ENCODE data around the gene ARID4B. TPM values are rescaled to one million over a fixed set of nuclear protein-coding genes. Genes with fewer than 3 reads are reported as not detected.
"Not testable (repeated sequence)": the region's sequence is repeated elsewhere in the genome, so short reads cannot be mapped to it uniquely, and the experiment has no call there.

ARID4B gene
- total and polyA plus RNA-seq, 5 donors from 2014 or later: 52.6 to 192 (median 58.6) TPM

DNA sequence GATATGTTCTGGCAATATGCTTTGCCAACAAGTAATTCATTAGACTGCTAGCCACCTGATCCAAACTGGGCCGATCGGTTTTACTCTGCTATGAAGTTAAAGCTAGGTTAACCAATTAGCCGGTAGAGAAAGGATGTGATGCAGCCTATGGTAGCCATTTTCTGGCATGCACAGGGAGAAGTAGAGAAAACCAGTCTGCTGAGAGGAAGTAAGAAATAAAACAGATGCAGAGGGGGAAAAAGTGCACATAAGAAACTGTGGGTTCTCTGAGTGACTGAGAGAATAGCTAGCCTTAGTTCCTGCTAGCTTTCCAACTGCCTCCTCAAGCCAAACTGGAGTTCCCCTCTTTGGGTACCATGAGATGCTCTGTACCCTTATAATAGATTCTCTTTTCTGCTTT lies 52.8 kb downstream of the ARID4B start:
- peaks cover 1% of the 10 kb centered on the region for H3K36me3 Mint-ChIP-seq
- Histone ChIP-seq H3K4me1 (ENCODE audit: control insufficient read depth, insufficient read depth, low read length, poor library complexity, severe bottlenecking) (peaks cover 71% of the 10 kb centered on the region), H3K27me3 (ENCODE audit: control insufficient read depth, insufficient read depth, low read length) (no peaks in the 10 kb centered on the region), H3K4me3 (ENCODE audit: low read depth, low read length) (peak overlapping the region; percentile 58), H3K9me3 (ENCODE audit: control insufficient read depth in 2 of 2, low read length in 2 of 2) (no peaks in the 10 kb centered on the region), H3K27ac (ENCODE audit: insufficient read depth, low read length, poor library complexity, severe bottlenecking) (peak overlapping the region; percentile 58), H3K36me3 (ENCODE audit: control insufficient read depth, insufficient read depth, low read length) (no peaks in the 10 kb centered on the region)
- DNase-seq: peak in 2 of 3 donors; percentile 38 to 58
- H3K4me3 Mint-ChIP-seq: peak overlapping the region; percentile 1 to 87 (median 44)
- H3K27me3 Mint-ChIP-seq: no peaks in the 10 kb centered on the region
- H3K4me1 Mint-ChIP-seq: peaks cover 48 to 83% (median 65%) of the 10 kb centered on the region in 4 donors
- ATAC-seq (ENCODE audit: low read depth in 2 of 2): peak; percentile 68 to 75
- H3K9me3 Mint-ChIP-seq: peaks cover 0 to 1% (median 0%) of the 10 kb centered on the region in 7 donors
- peak overlapping the region in 2 of 3 donors; percentile 66 to 80 for H3K27ac Mint-ChIP-seq

GRCh38 chr1:235272851-235273250 lies 55.1 kb downstream of the ARID4B start:
- H3K27ac ChIP-seq (ENCODE audit: insufficient read depth, low read length, poor library complexity, severe bottlenecking): no peak overlapping the region
- Mint-ChIP-seq H3K27ac (no peak overlapping the region), H3K4me1 (peaks cover 47 to 78% (median 65%) of the 10 kb centered on the region in 4 donors), H3K27me3 (no peaks in the 10 kb centered on the region), H3K9me3 (peaks cover 0 to 1% (median 0%) of the 10 kb centered on the region in 7 donors), H3K4me3 (peak overlapping the region in 2 of 4 donors; percentile 33 to 51), H3K36me3 (no peaks in the 10 kb centered on the region)
- no peaks in the 10 kb centered on the region for H3K9me3 ChIP-seq (ENCODE audit: control insufficient read depth in 2 of 2, low read length in 2 of 2)
- no peak overlapping the region for H3K4me3 ChIP-seq (ENCODE audit: low read depth, low read length)
- no peak for DNase-seq
- H3K27me3 ChIP-seq (ENCODE audit: control insufficient read depth, insufficient read depth, low read length): no peaks in the 10 kb centered on the region
- no peak for ATAC-seq (ENCODE audit: low read depth in 2 of 2)
- H3K4me1 ChIP-seq (ENCODE audit: control insufficient read depth, insufficient read depth, low read length, poor library complexity, severe bottlenecking): peaks cover 52% of the 10 kb centered on the region
- H3K36me3 ChIP-seq (ENCODE audit: control insufficient read depth, insufficient read depth, low read length): no peaks in the 10 kb centered on the region

- Histone ChIP-seq H3K27me3 (ENCODE audit: control insufficient read depth, insufficient read depth, low read length) (no peaks in the 10 kb centered on the region), H3K9me3 (ENCODE audit: control insufficient read depth in 2 of 2, low read length in 2 of 2) (no peaks in the 10 kb centered on the region), H3K27ac (ENCODE audit: insufficient read depth, low read length, poor library complexity, severe bottlenecking) (peak overlapping the region; percentile 51), H3K36me3 (ENCODE audit: control insufficient read depth, insufficient read depth, low read length) (no peaks in the 10 kb centered on the region), H3K4me3 (ENCODE audit: low read depth, low read length) (peak overlapping the region; percentile 35), H3K4me1 (ENCODE audit: control insufficient read depth, insufficient read depth, low read length, poor library complexity, severe bottlenecking) (peaks cover 51% of the 10 kb centered on the region)
- Mint-ChIP-seq H3K4me3 (peak overlapping the region; percentile 9 to 63 (median 45)), H3K4me1 (peaks cover 56 to 78% (median 72%) of the 10 kb centered on the region in 4 donors), H3K27ac (peak overlapping the region; percentile 56 to 84 (median 63)), H3K27me3 (no peaks in the 10 kb centered on the region), H3K9me3 (peaks cover 0 to 1% (median 0%) of the 10 kb centered on the region in 7 donors), H3K36me3 (no peaks in the 10 kb centered on the region)
- DNase-seq (peak in 2 of 3 donors; percentile 36 to 41), ATAC-seq (ENCODE audit: low read depth in 2 of 2) (peak; percentile 51 to 57)
These were observed 57.4 kb downstream of the ARID4B start for GRCh38 chr1:235270625-235271024.

GRCh38 chr1:235269990-235270389 lies 58.0 kb downstream of the ARID4B start:
- H3K27ac Mint-ChIP-seq: peak overlapping the region in 1 of 3 donors; percentile 36
- peaks cover 48% of the 10 kb centered on the region for H3K4me1 ChIP-seq (ENCODE audit: control insufficient read depth, insufficient read depth, low read length, poor library complexity, severe bottlenecking)
- H3K36me3 Mint-ChIP-seq; H3K4me3 Mint-ChIP-seq; H3K9me3 Mint-ChIP-seq; H3K9me3 ChIP-seq (ENCODE audit: control insufficient read depth in 2 of 2, low read length in 2 of 2); H3K27me3 ChIP-seq (ENCODE audit: control insufficient read depth, insufficient read depth, low read length); H3K27me3 Mint-ChIP-seq; DNase-seq; H3K4me3 ChIP-seq (ENCODE audit: low read depth, low read length); H3K36me3 ChIP-seq (ENCODE audit: control insufficient read depth, insufficient read depth, low read length); ATAC-seq (ENCODE audit: low read depth in 2 of 2): not testable (repeated sequence)
- H3K27ac ChIP-seq (ENCODE audit: insufficient read depth, low read length, poor library complexity, severe bottlenecking): peak overlapping the region; percentile 51
- H3K4me1 Mint-ChIP-seq: peaks cover 52 to 77% (median 68%) of the 10 kb centered on the region in 4 donors

- Histone ChIP-seq H3K36me3 (ENCODE audit: control insufficient read depth, insufficient read depth, low read length) (no peaks in the 10 kb centered on the region), H3K4me3 (ENCODE audit: low read depth, low read length) (no peak overlapping the region), H3K4me1 (ENCODE audit: control insufficient read depth, insufficient read depth, low read length, poor library complexity, severe bottlenecking) (peaks cover 42% of the 10 kb centered on the region), H3K27me3 (ENCODE audit: control insufficient read depth, insufficient read depth, low read length) (no peaks in the 10 kb centered on the region), H3K9me3 (ENCODE audit: control insufficient read depth in 2 of 2, low read length in 2 of 2) (no peaks in the 10 kb centered on the region), H3K27ac (ENCODE audit: insufficient read depth, low read length, poor library complexity, severe bottlenecking) (no peak overlapping the region)
- DNase-seq: no peak
- Mint-ChIP-seq H3K4me3 (peak overlapping the region in 1 of 4 donors; percentile 13), H3K27me3 (no peaks in the 10 kb centered on the region), H3K36me3 (no peaks in the 10 kb centered on the region), H3K27ac (peak overlapping the region in 1 of 3 donors; percentile 20), H3K4me1 (peaks cover 55 to 80% (median 70%) of the 10 kb centered on the region in 4 donors), H3K9me3 (no peaks in the 10 kb centered on the region)
- no peak for ATAC-seq (ENCODE audit: low read depth in 2 of 2)
These were observed 59.4 kb downstream of the ARID4B start for GRCh38 chr1:235268379-235269125.

- Histone ChIP-seq H3K9me3 (ENCODE audit: control insufficient read depth in 2 of 2, low read length in 2 of 2) (no peaks in the 10 kb centered on the region), H3K27me3 (ENCODE audit: control insufficient read depth, insufficient read depth, low read length) (no peaks in the 10 kb centered on the region), H3K4me1 (ENCODE audit: control insufficient read depth, insufficient read depth, low read length, poor library complexity, severe bottlenecking) (peaks cover 49% of the 10 kb centered on the region), H3K27ac (ENCODE audit: insufficient read depth, low read length, poor library complexity, severe bottlenecking) (no peak overlapping the region), H3K36me3 (ENCODE audit: control insufficient read depth, insufficient read depth, low read length) (no peaks in the 10 kb centered on the region), H3K4me3 (ENCODE audit: low read depth, low read length) (no peak overlapping the region)
- H3K4me1 Mint-ChIP-seq: peaks cover 52 to 82% (median 69%) of the 10 kb centered on the region in 4 donors
- H3K9me3 Mint-ChIP-seq: no peaks in the 10 kb centered on the region
- DNase-seq (no peak), ATAC-seq (ENCODE audit: low read depth in 2 of 2) (no peak)
- H3K4me3 Mint-ChIP-seq: peak overlapping the region in 1 of 4 donors; percentile 2
- no peaks in the 10 kb centered on the region for H3K27me3 Mint-ChIP-seq
- no peaks in the 10 kb centered on the region for H3K36me3 Mint-ChIP-seq
- H3K27ac Mint-ChIP-seq: peak overlapping the region; percentile 48 to 64 (median 49)
These were observed 61.0 kb downstream of the ARID4B start for GRCh38 chr1:235266967-235267366.

- no peaks in the 10 kb centered on the region for H3K9me3 ChIP-seq (ENCODE audit: control insufficient read depth in 2 of 2, low read length in 2 of 2)
- H3K4me3 ChIP-seq (ENCODE audit: low read depth, low read length): no peak overlapping the region
- ATAC-seq (ENCODE audit: low read depth in 2 of 2): no peak
- Mint-ChIP-seq H3K4me3 (peak overlapping the region in 2 of 4 donors; percentile 2 to 7), H3K9me3 (no peaks in the 10 kb centered on the region), H3K36me3 (no peaks in the 10 kb centered on the region), H3K27ac (peak overlapping the region in 2 of 3 donors; percentile 48 to 64), H3K27me3 (no peaks in the 10 kb centered on the region), H3K4me1 (peaks cover 54 to 85% (median 73%) of the 10 kb centered on the region in 4 donors)
- H3K4me1 ChIP-seq (ENCODE audit: control insufficient read depth, insufficient read depth, low read length, poor library complexity, severe bottlenecking): peaks cover 49% of the 10 kb centered on the region
- no peak for DNase-seq
- no peaks in the 10 kb centered on the region for H3K27me3 ChIP-seq (ENCODE audit: control insufficient read depth, insufficient read depth, low read length)
- H3K27ac ChIP-seq (ENCODE audit: insufficient read depth, low read length, poor library complexity, severe bottlenecking): no peak overlapping the region
- no peaks in the 10 kb centered on the region for H3K36me3 ChIP-seq (ENCODE audit: control insufficient read depth, insufficient read depth, low read length)
These were observed 61.7 kb downstream of the ARID4B start for GRCh38 chr1:235266325-235266724.
